Colonic mucosa (tissue), 4 donors: Measurements from ENCODE around the gene SOHLH1. TPM values are rescaled to one million over a fixed set of nuclear protein-coding genes. Genes with fewer than 3 reads are reported as not detected.

ENCODE experiments used
- DNase-seq: peaks from one replicate; pipeline ENCODE4 v3.0.0-alpha.2; 2020
- H3K27ac ChIP-seq: fragments of 200-600 bp; one replicate; pipeline ENCODE4 v1.8.0; 2021
- H3K27me3 ChIP-seq: fragments of 200-600 bp; one replicate; pipeline ENCODE4 v1.8.0; 2021
- H3K36me3 ChIP-seq: fragments of 200-600 bp; one replicate; pipeline ENCODE4 v1.8.0; 2021
- H3K4me1 ChIP-seq: fragments of 200-600 bp; one replicate; pipeline ENCODE4 v1.8.0; 2021; ENCODE audit warnings: mild to moderate bottlenecking
- H3K4me3 ChIP-seq: fragments of 200-600 bp; one replicate; pipeline ENCODE4 v1.8.0; 2021
- H3K9ac ChIP-seq, 2 donors: one replicate each; pipeline ENCODE4 v1.7.0; 2013; ENCODE audit warnings: control low read depth in 2 of 2, low read depth in 2 of 2, low read length in 2 of 2
- H3K9me3 ChIP-seq: fragments of 200-600 bp; one replicate; pipeline ENCODE4 v1.8.0; 2021
- intact Hi-C: fragments of 100-400 bp; cut with DNase I; formaldehyde crosslinking; loops from one replicate; pipeline ENCODE4 v1.14.1; 2022
- total RNA-seq, 2 donors: library from RNA; stranded (reverse); fragmentation: NEBNext Ultra II Directional in 1 of 2; extraction: Animal tissue kit (Norgen Biotek cat#: 25700) in 1 of 2; gene quantifications; one replicate each; pipeline ENCODE4 v1.2.1, GENCODE V29; 2021
- TF ChIP-seq, protein P1 (sequence below): fragments of 200-600 bp; IDR thresholded peaks from one replicate; pipeline ENCODE4 v1.8.0; 2022; ENCODE audit warnings: antibody characterized with exemption, mild to moderate bottlenecking
- donor health status: healthy.
- donor health status: DM: no; HTN: no; CAD: no.
- donor health status: DM: no; HTN: no; CAD: no.

Gene SOHLH1
- total RNA-seq, 2 donors from 2014 or later = not detected

DNA sequence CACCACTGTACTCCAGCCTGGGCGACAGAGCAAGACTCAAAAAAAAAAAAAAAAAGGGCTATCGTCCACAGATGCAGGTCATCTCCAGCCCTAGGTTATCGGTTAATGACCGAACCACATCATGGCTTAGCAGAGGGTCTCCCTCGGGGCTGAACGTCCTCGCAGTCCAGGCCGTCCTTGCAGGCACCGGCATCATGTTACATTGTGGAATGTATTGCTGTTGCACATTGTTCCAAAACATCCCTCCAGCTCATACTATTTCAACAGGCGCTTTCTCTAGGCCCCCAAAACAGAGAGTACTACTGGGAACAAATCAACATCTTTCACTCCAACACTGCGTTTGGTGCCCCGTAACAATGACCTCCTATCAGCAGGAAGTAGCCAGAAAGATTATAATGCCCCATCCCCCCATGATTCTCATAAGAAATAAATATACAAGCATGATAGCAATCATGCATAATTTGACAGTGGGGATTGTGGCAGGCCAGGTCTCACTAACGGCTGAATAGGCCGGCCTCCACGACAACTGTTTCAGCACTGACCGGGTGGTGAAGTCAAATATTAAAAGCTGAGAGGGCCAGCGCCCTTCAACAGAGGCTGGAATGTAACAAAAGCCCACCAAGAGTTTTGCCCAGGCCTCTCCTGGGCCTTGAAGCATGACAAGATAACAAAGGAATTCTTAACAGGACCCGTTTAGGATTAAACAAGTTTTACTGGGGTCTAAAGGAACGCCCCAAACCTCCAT is 37.3 kb downstream of the SOHLH1 start:
- Histone ChIP-seq H3K36me3 (no peaks in the 10 kb centered on the region), H3K27me3 (no peaks in the 10 kb centered on the region), H3K4me1 (no peaks in the 10 kb centered on the region), H3K9ac (no peak overlapping the region), H3K27ac (no peak overlapping the region), H3K4me3 (no peak overlapping the region), H3K9me3 (no peaks in the 10 kb centered on the region)
- intact Hi-C loops = no loop called here
- TF ChIP-seq, protein P1, sequence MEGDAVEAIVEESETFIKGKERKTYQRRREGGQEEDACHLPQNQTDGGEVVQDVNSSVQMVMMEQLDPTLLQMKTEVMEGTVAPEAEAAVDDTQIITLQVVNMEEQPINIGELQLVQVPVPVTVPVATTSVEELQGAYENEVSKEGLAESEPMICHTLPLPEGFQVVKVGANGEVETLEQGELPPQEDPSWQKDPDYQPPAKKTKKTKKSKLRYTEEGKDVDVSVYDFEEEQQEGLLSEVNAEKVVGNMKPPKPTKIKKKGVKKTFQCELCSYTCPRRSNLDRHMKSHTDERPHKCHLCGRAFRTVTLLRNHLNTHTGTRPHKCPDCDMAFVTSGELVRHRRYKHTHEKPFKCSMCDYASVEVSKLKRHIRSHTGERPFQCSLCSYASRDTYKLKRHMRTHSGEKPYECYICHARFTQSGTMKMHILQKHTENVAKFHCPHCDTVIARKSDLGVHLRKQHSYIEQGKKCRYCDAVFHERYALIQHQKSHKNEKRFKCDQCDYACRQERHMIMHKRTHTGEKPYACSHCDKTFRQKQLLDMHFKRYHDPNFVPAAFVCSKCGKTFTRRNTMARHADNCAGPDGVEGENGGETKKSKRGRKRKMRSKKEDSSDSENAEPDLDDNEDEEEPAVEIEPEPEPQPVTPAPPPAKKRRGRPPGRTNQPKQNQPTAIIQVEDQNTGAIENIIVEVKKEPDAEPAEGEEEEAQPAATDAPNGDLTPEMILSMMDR = no peak
- no peak for DNase-seq

DNA sequence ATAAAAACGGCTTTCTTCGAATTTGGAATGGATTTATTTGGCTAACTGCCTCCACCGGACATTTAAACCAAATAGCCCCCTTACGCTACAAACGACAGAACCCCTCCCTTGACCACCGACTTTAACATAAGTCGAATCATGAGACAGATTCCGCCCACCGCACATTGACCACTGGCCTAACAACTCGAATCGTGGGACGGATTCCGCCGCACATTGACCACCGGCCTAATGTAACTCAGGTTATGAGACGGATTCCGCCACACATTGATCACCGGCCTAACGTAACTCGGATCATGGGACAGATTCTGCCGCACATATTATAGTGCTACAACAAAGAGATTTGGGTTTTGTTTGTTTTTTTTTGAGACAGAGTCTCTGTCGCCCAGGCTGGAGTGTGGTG is 38.9 kb downstream of the SOHLH1 start:
- H3K9me3 ChIP-seq = no peaks in the 10 kb centered on the region
- H3K4me1 ChIP-seq = no peaks in the 10 kb centered on the region
- DNase-seq = no peak
- H3K4me3 ChIP-seq = no peak overlapping the region
- H3K36me3 ChIP-seq = no peaks in the 10 kb centered on the region
- H3K9ac ChIP-seq = no peak overlapping the region
- H3K27me3 ChIP-seq = no peaks in the 10 kb centered on the region
- TF ChIP-seq, protein P1 = no peak
- intact Hi-C loops = no loop called here
- H3K27ac ChIP-seq = no peak overlapping the region

DNA sequence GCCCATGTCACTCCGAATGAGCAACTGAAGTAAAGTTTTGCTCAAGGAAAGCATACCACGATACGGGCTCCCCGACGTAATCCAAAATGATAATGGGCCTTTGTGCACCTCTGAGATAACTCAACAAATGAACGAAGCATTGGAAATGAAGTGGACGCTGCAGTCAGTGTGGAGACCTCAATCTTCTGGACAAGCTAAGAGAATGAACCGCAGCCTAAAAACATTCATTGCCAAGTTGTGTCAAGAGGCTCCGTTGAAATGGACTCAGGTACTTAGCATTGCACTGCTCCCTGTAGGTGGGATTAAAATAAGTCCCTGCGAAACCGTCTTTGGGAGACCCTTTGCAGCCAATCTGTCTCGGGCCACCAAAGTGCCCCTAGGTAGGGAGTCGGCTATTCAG is 40.0 kb downstream of the SOHLH1 start:
- no peaks in the 10 kb centered on the region for H3K36me3 ChIP-seq

DNA sequence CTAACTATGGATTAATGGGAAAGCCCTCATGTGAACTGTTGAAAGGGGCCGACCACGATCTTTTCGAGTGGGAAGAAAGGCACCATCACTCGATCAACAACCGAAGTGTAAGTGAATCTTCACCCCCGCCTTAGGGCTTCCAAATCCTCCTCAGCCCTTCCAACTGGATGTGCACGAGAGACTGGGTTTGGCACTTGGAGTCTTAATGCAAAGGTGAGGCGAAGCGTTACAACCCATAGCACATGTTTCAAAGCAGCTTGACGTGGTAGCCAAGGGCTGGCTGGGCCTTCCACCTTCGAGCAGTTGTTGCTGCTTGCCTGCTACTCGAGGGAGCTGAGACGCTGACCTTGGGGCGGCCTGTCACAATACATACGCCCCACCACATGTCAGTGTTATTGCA is 41.9 kb downstream of the SOHLH1 start:
- Histone ChIP-seq H3K9ac (no peak overlapping the region), H3K27ac (no peak overlapping the region), H3K36me3 (no peaks in the 10 kb centered on the region), H3K4me3 (no peak overlapping the region), H3K9me3 (no peaks in the 10 kb centered on the region), H3K27me3 (no peaks in the 10 kb centered on the region), H3K4me1 (no peaks in the 10 kb centered on the region)
- DNase-seq = no peak
- intact Hi-C loops = no loop called here
- TF ChIP-seq, protein P1 = no peak

More for the DNA sequence above, 40.0 kb downstream of the SOHLH1 start:
- TF ChIP-seq, protein P1 = no peak
- Histone ChIP-seq H3K27me3 (no peaks in the 10 kb centered on the region), H3K27ac (no peak overlapping the region), H3K9ac (no peak overlapping the region), H3K9me3 (no peaks in the 10 kb centered on the region), H3K4me3 (no peak overlapping the region), H3K4me1 (no peaks in the 10 kb centered on the region)
- no peak for DNase-seq
- intact Hi-C loops = no loop called here

DNA sequence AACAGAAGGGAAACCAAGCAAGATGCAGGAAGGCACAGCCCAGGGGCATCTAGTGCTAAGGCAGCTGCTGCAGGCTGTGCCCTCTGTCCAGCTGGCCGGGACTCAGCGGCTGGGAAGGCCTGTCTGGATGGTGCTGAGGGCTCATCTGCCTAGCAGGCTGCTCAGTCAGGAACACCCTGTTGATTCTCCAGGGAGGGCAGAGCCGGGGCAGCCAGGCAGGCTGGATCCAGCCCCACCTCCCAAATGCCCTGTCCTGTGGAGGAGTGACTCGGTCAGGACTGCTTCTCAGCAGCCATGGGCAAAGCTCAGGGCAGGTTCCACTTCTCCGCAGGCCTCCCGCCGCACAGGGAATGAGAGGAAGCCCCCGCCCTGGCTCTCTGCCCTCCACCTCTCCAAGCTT is 44.0 kb downstream of the SOHLH1 start:
- no peaks in the 10 kb centered on the region for H3K9me3 ChIP-seq
- no peak for DNase-seq
- no peaks in the 10 kb centered on the region for H3K27me3 ChIP-seq
- TF ChIP-seq, protein P1 = no peak
- H3K36me3 ChIP-seq = no peaks in the 10 kb centered on the region
- H3K27ac ChIP-seq = no peak overlapping the region
- no peak overlapping the region for H3K4me3 ChIP-seq
- H3K4me1 ChIP-seq = no peaks in the 10 kb centered on the region
- intact Hi-C loops = no loop called here
- no peak overlapping the region for H3K9ac ChIP-seq
